ENCODE results near the gene DTX3L. TPM values are rescaled to one million over a fixed set of nuclear protein-coding genes. Genes with fewer than 3 reads are reported as not detected.

Gene DTX3L
- total and polyA plus RNA-seq, 2 donors from 2014 or later = 8.4 to 58.0 TPM

DNA sequence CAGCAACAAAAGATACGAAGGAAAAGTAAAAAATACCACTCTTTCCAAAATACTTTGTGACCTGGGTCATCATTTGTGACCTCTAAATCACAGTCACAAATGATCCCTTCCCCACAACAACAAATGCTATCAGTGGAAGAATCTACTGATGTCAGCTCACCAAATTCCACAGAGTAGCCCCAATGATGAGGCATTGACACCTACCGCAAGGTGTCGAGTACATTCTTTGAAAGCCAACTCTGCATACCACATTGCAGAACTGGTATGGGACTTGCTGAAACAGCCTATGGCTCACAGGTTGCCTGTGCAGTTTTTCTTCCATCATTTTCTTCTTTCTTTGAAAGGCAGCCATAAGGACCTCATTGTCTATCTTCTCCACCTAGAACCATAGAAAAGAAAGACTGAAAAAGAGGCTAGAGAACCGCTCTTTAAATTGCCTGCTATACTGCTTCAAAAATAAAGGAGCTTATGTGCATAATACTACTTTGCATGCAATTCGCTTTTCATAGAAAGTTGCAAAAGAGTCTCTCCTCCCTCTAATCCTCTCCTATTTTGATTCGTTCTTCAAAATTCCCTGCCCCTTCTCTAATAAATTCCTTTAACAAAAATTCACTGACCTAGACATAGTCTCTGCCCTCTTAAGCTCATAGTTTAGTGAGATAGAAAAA lies 28.0 kb upstream of the DTX3L start:
- Histone ChIP-seq H3K9me3 (ENCODE audit: control insufficient read depth in 2 of 3, insufficient read depth in 1 of 3, low read length in 3 of 3) (no peaks in the 10 kb centered on the region), H3K9ac (ENCODE audit: low read length in 3 of 3) (no peak overlapping the region), H3K4me1 (ENCODE audit: control insufficient read depth in 2 of 3, insufficient read depth in 2 of 3, low read depth in 1 of 3, low read length in 3 of 3) (no peaks in the 10 kb centered on the region), H3K4me3 (ENCODE audit: low read length in 3 of 3) (no peak overlapping the region), H3K27ac (ENCODE audit: low read depth in 2 of 2, low read length in 2 of 2) (no peak overlapping the region), H3K27me3 (ENCODE audit: control insufficient read depth, insufficient read depth, low read length) (no peaks in the 10 kb centered on the region), H3K36me3 (ENCODE audit: control insufficient read depth in 2 of 3, insufficient read depth in 3 of 3, low read length in 3 of 3) (peaks cover 0 to 40% (median 33%) of the 10 kb centered on the region in 3 donors)
- DNase-seq (no peak), FAIRE-seq (no peak)
- intact Hi-C loops (cut with DNase I) = no loop called here
- no peak for TF ChIP-seq CTCF (IDR thresholded peaks at IDR 0.05; ENCODE audit: borderline replicate concordance, extremely low read depth, insufficient read depth)

DNA sequence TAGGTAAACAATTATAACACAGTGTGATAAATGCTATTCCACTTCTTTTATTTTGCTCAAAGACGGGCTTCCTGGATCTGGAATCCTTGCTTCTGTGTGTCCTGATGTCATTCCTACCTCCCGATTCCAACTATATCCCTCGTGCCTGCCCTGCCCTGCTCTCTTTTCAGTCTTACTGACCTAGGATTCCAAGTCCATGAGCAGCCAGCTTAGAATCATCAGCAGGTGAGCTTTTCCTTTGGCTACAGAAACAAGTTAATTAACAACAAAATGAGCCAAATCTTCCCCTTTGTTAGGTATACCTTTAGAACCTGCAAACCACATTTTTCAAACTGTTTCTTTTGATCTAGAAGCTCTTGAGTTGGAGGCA lies 27.5 kb upstream of the DTX3L start:
- DNase-seq = no peak
- Histone ChIP-seq H3K27ac (ENCODE audit: low read depth in 2 of 2, low read length in 2 of 2) (no peak overlapping the region), H3K9ac (ENCODE audit: low read length in 3 of 3) (no peak overlapping the region), H3K27me3 (ENCODE audit: control insufficient read depth, insufficient read depth, low read length) (no peaks in the 10 kb centered on the region), H3K9me3 (ENCODE audit: control insufficient read depth in 2 of 3, insufficient read depth in 1 of 3, low read length in 3 of 3) (no peaks in the 10 kb centered on the region), H3K4me3 (ENCODE audit: low read length in 3 of 3) (no peak overlapping the region), H3K36me3 (ENCODE audit: control insufficient read depth in 2 of 3, insufficient read depth in 3 of 3, low read length in 3 of 3) (peaks cover 0 to 40% (median 33%) of the 10 kb centered on the region in 3 donors), H3K4me1 (ENCODE audit: control insufficient read depth in 2 of 3, insufficient read depth in 2 of 3, low read depth in 1 of 3, low read length in 3 of 3) (no peaks in the 10 kb centered on the region)
- no peak for FAIRE-seq
- no peak for TF ChIP-seq CTCF (IDR thresholded peaks at IDR 0.05; ENCODE audit: borderline replicate concordance, extremely low read depth, insufficient read depth)
- intact Hi-C loops (cut with DNase I) = no loop called here

DNA sequence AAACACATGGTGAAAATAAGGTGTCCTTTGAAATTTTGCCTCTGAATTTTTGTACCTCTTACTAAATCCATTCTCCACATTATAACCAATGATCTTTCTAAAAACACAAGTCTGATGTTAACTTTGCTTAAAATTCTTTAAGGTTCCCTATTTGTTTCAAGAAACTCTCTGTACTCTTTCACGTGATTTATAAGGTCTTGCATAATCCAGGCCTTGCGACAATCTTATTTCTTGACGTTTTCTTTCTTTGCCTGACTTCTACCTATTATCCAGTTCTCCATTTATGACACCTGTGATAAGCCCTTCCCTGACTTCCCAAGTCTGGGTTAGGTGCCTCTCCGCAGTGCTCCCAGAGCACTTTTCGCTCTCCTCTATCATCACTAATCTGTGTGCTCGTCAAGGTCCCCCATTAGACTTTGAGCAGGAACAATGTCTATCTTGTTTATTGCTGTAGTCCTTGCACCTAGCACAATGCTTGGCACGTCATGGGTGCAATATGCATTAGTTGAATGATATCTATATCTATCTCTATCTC lies 25.1 kb upstream of the DTX3L start:
- no peaks in the 10 kb centered on the region for H3K9me3 ChIP-seq (ENCODE audit: control insufficient read depth in 2 of 3, insufficient read depth in 1 of 3, low read length in 3 of 3)
- no peaks in the 10 kb centered on the region for H3K27me3 ChIP-seq (ENCODE audit: control insufficient read depth, insufficient read depth, low read length)
- H3K9ac ChIP-seq (ENCODE audit: low read length in 3 of 3) = no peak overlapping the region
- no peak overlapping the region for H3K4me3 ChIP-seq (ENCODE audit: low read length in 3 of 3)
- no peaks in the 10 kb centered on the region for H3K4me1 ChIP-seq (ENCODE audit: control insufficient read depth in 2 of 3, insufficient read depth in 2 of 3, low read depth in 1 of 3, low read length in 3 of 3)
- no peak for DNase-seq
- TF ChIP-seq CTCF (IDR thresholded peaks at IDR 0.05; ENCODE audit: borderline replicate concordance, extremely low read depth, insufficient read depth) = no peak
- H3K36me3 ChIP-seq (ENCODE audit: control insufficient read depth in 2 of 3, insufficient read depth in 3 of 3, low read length in 3 of 3) = peaks cover 0 to 33% (median 17%) of the 10 kb centered on the region in 3 donors
- FAIRE-seq = no peak
- intact Hi-C loops (cut with DNase I) = no loop called here
- H3K27ac ChIP-seq (ENCODE audit: low read depth in 2 of 2, low read length in 2 of 2) = no peak overlapping the region

Data from kidney (tissue), 14 donors.